HL-60/S4 (cell line): ENCODE data around the gene PLPPR4.
"Not testable (repeated sequence)": the region's sequence is repeated elsewhere in the genome, so short reads cannot be mapped to it uniquely, and the experiment has no call there.

Source experiments
- in situ Hi-C: fragments of 300-500 bp; cut with MboI; formaldehyde crosslinking; loops from 2 replicates; pipeline ENCODE4 v1.14.3; 2022; ENCODE audit warnings: low sequenced_read_pairs

The PLPPR4 gene

DNA sequence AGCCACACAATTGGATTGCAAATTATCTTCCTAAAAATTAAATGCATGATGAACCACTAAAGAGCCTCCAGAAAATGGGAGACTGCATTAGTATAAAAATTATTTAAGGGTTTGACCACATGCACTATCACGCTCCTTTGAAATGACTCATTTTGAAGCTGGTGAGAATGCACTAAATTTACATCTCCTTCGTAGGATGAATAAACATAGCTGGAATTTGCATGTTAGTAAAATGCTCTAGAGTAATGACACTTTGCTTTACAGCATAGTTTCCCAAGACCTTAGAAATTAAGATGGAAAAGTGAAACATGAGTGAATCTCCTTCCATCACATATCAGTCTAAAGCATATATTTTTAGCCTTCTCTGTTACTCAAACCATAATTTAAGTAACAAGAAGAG, 2.4 kb downstream of the PLPPR4 start:
- in situ Hi-C loops, result no loop called here

DNA sequence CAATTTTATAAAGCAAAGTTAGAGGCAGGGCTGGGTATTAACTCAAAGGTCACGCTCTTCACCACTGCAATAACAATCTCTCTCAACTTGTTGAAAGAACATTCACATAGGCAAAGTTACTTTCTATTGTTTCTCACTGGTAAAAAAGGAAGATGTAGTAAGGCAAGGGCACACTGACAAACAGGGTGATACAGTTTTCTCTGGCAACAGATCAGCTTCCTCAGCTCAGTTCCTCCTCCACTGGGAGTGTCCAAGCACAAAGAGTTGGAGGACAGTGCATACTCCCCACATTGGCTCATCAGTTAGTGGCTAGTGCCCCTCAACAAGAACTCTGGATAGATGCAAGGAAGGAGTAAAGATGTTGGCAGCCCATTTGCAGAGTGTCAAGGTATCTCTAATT, 3.7 kb downstream of the PLPPR4 start:
- in situ Hi-C loops, result no loop called here

- in situ Hi-C loops, result no loop called here
Observed at GRCh38 chr1:99269321-99269720, 5.0 kb downstream of the PLPPR4 start.

GRCh38 chr1:99270646-99271045, 6.4 kb downstream of the PLPPR4 start:
- in situ Hi-C loops, result no loop called here

DNA sequence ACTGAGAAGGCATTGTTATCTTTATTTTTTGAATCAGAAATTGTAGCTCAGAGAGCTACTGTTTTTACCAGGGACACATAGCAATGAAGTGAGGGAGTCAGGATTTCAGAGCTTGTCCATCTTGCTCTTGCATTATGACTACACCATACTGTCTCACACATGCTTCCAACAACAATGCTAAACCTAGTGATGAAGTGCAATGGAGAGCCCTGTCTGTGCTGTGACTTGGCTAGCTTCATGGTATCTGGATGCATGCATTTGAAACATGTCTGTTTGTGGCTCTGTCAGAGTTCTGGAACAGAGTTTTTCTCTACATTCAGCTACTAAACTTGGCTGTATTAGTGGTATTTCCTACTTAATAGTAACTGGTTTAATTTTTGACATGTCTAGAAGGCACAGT, 7.0 kb downstream of the PLPPR4 start:
- in situ Hi-C loops, result no loop called here

DNA sequence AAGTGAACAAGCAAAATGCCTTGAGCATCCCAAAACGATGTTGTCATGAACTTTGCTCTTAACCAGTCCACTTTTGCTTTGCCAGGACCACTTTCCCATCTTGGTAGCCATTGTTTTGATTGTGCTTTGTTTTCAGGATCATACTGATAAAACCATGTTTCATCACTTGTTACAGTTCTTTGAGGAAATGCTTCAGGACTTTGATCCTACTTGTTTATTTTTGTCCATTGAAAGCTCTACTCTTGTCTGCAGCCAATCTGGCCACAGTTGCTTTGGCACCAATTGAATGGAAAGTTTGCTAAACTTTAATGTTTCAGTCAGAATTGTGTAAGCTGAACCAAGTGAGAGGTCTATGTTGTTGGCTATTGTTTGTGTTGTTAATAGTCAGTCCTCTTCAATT, 12.8 kb downstream of the PLPPR4 start:
- in situ Hi-C loops, result no loop called here

DNA sequence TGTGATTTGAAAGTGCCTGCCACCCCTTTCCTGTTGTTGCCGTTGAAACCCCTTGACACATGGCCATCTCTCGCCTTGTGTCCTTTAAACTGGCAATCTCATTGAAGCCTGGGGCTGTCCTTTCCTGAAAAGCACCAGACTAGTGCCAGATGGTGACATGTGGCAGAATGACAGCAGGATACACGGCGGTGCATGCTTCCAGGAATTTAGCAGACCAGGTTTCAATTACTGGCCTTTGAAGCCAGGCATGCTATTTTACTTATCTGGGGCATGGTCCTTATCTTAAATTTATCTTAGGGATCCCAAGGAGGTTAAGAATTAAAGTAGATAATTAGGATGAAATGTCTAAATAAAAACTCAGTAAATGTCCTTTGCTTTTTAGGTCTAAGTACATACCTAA, 15.2 kb downstream of the PLPPR4 start:
- in situ Hi-C loops, result no loop called here

DNA sequence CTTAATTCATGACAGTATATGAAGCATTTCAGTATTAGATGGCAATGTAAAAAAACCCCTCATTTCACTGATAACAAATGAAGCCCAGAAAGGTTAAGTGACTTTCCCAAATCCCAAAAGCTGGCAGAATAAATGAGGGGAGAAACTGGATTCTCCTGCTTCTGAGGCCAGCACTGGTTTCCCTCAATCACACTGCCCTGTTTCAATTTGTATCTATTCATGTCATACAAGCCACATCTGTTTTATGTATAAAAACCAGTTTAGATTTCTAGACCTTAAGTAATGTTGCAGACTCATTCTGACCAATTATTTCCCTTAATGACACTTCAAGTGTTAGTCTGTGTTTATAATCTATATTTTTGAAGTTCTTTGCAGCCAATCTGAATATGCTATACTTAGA, 16.8 kb downstream of the PLPPR4 start:
- in situ Hi-C loops, result no loop called here

GRCh38 chr1:99282536-99282935, 18.2 kb downstream of the PLPPR4 start:
- in situ Hi-C loops, result no loop called here

DNA sequence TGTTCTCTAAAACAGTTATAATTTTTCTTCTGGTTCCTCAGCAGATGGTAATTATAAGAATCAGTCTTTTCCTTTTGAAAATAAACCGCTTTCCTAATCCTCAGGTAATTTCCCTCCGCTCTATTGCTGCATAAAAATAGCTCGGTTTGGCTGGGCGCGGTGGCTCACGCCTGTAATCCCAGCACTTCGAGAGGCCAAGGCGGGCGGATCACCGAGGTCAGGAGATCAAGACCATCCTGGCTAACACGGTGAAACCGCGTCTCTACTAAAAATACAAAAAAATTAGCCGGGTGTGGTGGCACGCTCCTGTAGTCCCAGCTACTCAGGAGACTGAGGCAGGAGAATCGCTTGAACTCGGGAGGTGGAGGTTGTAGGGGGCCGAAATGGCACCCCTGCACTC, 19.2 kb downstream of the PLPPR4 start:
- in situ Hi-C loops, result not testable (repeated sequence)

DNA sequence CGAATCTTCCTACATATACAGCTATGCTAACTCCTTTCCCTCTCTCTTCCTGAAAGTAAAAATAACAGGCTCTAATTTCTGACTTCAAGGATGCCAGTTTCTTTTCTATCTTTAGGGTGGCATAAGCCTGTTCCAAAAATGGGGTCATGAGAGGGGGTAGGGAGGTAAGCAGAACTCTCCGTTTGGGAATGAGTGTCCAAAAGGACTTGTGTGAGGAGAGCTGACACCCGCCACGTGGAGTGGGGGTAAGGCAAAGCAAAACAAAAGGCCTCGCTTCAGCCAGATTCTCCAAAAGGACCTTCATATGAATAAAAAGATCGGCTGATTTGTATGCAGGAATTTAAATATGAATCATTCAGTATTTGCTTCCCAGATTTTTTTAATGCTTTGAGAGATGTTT, 28.6 kb downstream of the PLPPR4 start:
- in situ Hi-C loops, result no loop called here

DNA sequence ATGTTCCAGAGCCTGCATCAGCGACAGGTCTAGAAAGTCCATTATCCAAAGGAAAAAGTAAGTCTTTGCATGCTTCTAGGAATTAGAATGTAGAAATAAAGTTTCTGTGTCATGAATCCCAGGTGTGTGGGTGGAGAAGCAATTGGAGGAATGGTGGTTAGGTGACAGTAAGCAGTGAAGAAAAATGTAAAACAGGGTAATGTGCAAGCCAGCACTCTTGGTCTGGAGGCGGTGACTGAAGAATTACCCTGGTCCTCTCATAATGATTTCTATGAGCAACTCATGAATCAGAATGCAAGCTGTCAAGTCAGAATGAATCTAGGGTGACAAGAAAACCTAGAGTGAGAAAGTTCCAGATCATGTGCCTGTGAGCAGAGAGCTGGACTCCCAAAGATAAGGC, 33.6 kb downstream of the PLPPR4 start:
- in situ Hi-C loops, result no loop called here

DNA sequence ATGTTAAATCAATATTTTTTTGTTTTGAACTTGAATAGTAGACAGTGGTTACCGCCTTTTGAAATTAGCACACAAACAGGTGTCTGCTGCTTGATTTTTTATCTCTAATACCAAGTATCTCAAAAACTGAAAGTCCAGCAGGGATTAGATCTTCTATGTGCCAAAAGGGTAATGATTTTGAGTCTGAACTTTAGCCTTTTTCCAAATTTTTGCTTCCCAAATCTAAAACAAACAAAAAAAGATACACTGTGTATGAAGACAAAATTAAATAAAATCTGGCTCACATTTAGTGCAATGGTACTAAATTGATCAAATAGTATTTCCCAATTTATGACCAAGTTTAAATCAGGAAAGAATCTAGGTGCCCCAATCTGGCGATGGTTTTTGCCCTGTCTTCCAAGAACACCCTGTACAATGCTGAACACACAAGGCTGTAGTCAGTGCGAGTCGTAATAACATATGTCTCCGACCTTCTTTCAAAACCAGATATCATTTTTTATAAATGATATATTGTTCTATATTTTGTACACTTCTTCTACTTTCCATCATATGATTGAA, 40.5 kb downstream of the PLPPR4 start:
- in situ Hi-C loops, result no loop called here

- in situ Hi-C loops, result no loop called here
Observed at GRCh38 chr1:99305626-99306025, 41.3 kb downstream of the PLPPR4 start.

GRCh38 chr1:99306056-99306455, 41.8 kb downstream of the PLPPR4 start:
- in situ Hi-C loops, result no loop called here

- in situ Hi-C loops, result no loop called here
Observed at GRCh38 chr1:99306644-99307043, 42.4 kb downstream of the PLPPR4 start.

DNA sequence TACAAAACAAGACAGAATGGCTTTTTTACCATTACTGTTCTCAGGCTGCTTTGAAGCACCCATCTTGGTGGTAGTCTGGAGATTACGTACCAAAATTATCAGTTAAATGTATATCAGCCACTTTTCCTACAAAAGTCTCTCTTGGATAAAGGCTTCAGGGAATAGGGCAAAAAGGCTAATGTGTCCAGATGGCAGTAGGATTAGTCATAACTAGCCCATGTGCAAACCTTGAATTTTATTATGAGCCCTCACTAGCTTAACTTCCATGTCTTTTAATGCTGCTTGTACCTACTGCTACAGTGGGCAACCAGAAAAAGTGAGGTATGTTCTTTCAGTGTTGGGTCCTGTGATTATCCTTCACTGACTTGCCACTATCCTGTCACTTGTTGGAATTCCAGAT, 51.0 kb downstream of the PLPPR4 start:
- in situ Hi-C loops, result no loop called here

DNA sequence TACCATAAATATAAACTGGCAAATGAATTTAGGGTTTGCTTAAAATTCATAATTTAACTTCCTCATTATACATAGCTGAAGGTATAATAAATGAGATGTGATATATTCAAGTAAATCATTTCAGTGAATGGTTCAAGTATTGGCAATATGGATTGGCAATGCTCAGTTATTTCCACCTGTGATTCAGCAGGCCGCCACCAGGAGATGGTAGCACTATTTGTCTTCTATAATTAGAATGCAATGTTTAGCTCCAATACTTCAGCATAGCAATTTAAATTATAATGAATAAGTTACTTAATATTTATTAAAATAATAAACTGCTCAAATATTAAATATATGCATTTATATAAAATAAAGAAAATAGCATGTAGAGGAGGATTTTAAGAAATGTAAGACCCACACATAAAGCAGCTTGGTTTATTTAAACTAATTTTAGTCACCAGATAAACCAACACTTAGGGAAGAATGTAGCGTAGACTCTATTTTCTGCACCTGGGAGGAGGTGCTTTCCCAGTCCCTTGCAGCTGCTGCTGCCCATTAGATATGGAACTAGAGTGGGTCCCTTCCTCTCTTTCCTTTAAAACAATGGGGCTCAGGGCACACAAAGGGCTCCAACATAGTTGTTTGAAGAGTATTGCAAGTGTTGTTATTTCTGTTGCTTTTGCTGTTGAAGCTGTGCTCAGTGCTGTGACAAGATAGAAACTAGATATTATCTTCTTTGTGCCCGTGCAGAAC, 62.1 kb downstream of the PLPPR4 start:
- in situ Hi-C loops, result no loop called here

GRCh38 chr1:99327357-99327756, 63.1 kb downstream of the PLPPR4 start:
- in situ Hi-C loops, result no loop called here

DNA sequence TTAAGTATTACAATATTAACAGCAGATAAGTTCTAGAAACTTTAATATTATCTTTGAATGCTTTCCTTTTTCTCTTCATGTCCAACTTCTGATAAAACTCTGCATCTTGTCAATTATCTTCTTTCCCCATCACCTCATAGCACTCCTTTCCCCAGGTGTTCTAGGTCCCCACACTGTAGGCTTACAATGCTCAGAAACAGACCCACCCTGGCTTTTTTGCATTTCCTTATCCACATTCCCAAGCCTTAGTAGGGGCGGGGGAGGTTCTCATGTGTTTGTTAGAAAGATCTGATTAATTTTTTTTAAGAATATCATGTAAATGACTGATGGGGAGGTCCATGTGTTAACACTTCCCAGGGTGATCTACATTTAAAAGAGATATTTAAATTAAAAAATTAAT, 63.9 kb downstream of the PLPPR4 start:
- in situ Hi-C loops, result no loop called here

DNA sequence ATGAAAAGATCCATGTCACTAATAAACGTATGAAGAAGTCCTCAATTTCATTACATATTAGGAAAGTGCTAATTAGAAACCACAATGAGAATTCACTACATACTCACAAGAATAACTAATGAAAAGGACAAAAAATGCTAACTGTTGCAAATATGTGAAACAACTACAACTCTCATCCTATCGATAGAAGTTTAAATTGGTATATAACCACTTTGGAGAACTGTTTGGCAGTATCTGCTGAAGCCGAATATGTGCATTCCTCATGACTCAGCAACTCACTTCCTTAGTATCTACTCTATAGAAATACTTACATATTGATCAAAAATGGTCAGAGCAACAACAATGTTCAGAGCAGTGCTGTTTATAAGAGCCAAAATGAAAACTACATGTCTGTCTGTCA, 66.8 kb downstream of the PLPPR4 start:
- in situ Hi-C loops, result no loop called here

DNA sequence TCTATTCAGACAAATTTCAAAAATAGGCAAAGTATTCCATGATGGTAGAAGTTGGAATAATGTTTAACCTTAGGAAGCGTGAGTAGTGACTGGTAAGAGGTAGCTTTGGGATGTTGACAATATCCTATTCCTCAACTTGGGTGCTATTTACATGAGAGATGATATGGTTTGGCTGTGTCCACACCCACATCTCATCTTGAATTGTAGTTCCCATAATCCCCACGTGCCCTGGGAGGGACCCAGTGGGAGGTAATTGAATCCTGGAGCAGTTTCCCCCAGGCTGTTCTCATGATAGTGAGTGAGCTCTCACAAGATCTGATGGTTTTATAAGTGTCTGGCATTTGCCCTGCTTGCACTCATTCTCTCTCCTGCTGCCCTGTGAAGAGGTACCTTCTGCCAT, 67.3 kb downstream of the PLPPR4 start:
- in situ Hi-C loops, result no loop called here

DNA sequence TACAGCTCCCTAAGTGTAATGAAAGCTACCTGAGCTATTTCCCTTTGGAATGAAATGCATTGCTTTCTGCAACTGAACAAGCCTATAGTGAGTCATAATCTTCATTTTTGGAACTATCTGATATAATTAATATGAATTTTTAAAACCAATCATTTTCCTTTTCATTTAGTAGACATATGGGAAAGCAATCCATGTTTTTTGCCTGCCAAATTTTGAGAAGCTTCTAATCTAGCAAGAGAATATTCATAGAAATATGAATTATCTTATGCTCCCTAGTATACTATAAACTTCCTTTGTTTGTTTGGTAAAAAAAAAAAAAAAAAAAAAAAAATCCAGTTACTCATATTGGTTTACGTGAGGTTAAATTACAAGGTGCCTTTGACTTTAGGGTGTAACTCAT, 68.3 kb downstream of the PLPPR4 start:
- in situ Hi-C loops, result no loop called here
